Stimulated activated naive CD8-positive, alpha-beta T cell treated with anti-CD3 and anti-CD28 coated beads, Interleukin-15, Interleukin-2, amounts not matched to agents 100 U/mL and 50 U/mL, for 24 hours (primary cell): ENCODE data around the gene MEG3.
"Not testable (repeated sequence)": the region's sequence is repeated elsewhere in the genome, so short reads cannot be mapped to it uniquely, and the experiment has no call there.

Source experiments
- ATAC-seq: fragments of 150-1000 bp; cut with Tn5 transposase; one replicate; pipeline ENCODE4 v1.10.0; 2021
- DNase-seq: peaks from one replicate; pipeline ENCODE4 v3.0.0; 2021

The MEG3 gene

GRCh38 chr14:100815478-100816285 is 10.2 kb upstream of the MEG3 start:
- ATAC-seq, result no peak
- no peak for DNase-seq

GRCh38 chr14:100816286-100816949 is 9.5 kb upstream of the MEG3 start:
- ATAC-seq (no peak), DNase-seq (no peak)

- DNase-seq, result no peak
- no peak for ATAC-seq
Observed at GRCh38 chr14:100816950-100817901, 8.7 kb upstream of the MEG3 start.

- DNase-seq, result no peak
- no peak for ATAC-seq
Observed at GRCh38 chr14:100818221-100818699, 7.7 kb upstream of the MEG3 start.

GRCh38 chr14:100818923-100819322 is 7.0 kb upstream of the MEG3 start:
- not testable (repeated sequence) for DNase-seq, ATAC-seq

- DNase-seq (no peak), ATAC-seq (no peak)
Observed at GRCh38 chr14:100819453-100819828, 6.5 kb upstream of the MEG3 start.

- ATAC-seq, result no peak
- no peak for DNase-seq
Observed at GRCh38 chr14:100819829-100820475, 6.0 kb upstream of the MEG3 start.

- DNase-seq (no peak), ATAC-seq (no peak)
Observed at GRCh38 chr14:100820957-100821356, 5.0 kb upstream of the MEG3 start.

- ATAC-seq, result no peak
- DNase-seq, result no peak
Observed at GRCh38 chr14:100822013-100822412, 3.9 kb upstream of the MEG3 start.

- DNase-seq (no peak), ATAC-seq (no peak)
Observed at GRCh38 chr14:100822532-100823296, 3.2 kb upstream of the MEG3 start.

- DNase-seq (no peak), ATAC-seq (no peak)
Observed at GRCh38 chr14:100823413-100824080, 2.4 kb upstream of the MEG3 start.

- DNase-seq (no peak), ATAC-seq (no peak)
Observed at GRCh38 chr14:100824091-100824551, 1.8 kb upstream of the MEG3 start.

- DNase-seq (no peak), ATAC-seq (no peak)
Observed at GRCh38 chr14:100824901-100825712, 811 bp upstream of the MEG3 start.

GRCh38 chr14:100826391-100827100 is 628 bp downstream of the MEG3 start:
- no peak for DNase-seq
- ATAC-seq, result no peak

GRCh38 chr14:100827101-100828021 is 1.4 kb downstream of the MEG3 start:
- DNase-seq, result peak; percentile 11
- ATAC-seq, result no peak

- ATAC-seq (no peak), DNase-seq (peak; percentile 10)
Observed at GRCh38 chr14:100828031-100828769, 2.3 kb downstream of the MEG3 start.

- ATAC-seq (no peak), DNase-seq (no peak)
Observed at GRCh38 chr14:100830681-100831080, 4.8 kb downstream of the MEG3 start.
